ENCODE data around the gene HOXA5.

Gene HOXA5

DNA sequence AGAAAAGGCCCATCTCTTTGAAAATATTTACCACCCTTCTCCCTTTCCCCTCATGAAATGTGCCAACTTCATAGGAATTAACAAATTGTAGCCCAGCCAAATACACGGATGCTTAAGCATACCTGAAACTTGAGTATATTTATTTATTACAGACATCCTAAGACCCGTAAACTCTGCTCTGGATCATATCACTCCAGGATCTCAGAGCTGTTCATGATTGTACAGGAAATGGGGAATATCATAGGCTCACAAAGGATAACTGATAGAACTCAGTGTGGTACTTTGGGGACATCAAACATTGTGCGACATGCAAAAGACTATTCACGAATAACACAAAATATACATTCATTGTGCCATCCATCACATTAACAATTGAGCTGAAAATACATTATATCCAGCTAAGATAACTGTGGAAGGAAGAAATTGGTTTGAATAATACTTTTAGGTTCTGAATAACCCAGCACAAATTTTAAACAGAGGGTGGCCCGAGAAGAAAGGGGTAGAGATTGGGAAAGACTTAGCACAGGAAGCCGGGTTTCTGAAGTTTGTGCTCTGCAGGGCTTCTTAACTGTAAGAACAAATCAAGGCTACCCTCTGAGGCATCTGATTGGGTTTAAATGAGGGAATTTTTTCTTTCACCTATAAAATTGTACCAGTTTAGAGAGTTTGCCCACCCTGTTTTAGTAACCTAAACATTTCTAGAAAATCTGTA lies 50.1 kb downstream of the HOXA5 start:
- DNase-seq (ENCODE audit: low spot score), result no peak

DNA sequence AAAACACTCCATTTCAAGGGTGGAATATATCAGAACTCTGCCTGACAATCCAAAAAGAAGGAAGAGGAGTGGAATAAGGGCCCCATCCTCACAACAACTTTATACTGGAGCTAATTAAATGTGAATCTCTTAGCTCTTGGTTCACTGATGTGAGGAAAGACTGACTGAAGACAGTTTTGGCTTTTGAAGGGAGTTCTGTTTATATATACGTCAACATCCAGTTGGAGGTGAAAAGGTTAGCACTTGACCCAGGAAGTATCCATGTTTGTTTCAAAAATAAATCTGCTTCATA lies 50.7 kb downstream of the HOXA5 start:
- DNase-seq (ENCODE audit: low spot score), result no peak

DNA sequence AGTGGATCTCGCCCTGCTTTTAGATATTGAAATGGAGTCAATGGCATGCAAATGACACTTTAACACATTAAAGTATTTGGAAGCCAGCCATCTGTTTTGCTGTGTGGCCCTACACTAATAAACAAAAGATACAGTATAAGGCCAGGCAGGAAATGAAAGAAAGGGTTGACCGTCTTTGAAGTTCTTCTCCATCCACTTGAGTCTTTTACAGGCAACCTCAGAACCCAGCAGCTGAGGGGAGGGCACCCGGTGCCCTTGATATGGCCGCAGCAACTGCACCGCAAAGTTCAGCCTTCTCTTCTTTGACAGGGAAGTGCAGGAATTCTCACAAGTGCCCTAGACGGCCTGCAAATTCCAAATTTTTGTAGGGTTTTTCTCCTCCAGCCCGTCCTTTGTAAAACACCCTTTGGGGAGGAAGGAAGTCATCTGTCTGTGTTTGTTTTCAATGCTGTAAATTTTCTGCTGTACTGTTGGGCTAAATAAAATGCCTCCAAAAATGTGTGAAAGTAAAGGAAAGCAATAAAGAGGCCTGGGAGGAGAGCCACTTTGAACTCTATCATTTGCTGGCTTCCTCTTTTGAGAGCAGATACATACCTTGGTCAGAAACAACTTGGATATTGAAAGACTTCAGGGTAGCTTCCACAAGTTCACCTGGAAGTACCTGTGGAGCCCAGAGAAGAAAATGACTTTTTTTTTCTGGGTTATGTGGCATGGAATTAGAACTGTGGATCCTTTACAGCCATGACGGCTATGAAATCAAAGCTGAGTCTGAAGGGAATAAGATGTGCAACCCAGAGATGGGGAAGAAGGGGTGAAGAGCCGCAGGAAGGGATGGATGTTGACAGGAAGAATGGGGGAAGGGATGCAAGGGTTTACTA lies 51.3 kb downstream of the HOXA5 start:
- no peak for DNase-seq (ENCODE audit: low spot score)

DNA sequence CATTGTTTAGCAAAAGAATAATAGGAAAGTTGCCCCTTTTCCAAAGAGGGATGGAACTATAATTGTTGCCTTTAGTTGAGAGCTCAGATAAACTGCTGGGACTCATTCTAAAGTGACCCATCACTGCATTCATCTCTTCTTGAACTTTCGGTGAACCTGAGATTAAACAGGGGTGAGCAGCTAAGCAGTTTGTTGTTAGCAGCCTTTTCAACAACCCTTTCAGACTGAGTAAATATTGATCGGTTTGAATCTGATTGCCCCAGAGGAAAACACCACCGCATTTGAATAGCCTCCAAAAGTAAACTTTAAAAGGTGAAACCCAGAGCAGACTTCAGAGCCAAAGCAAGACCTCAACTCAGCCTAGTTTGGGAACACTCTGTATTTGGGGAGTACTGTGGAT lies 52.4 kb downstream of the HOXA5 start:
- no peak for DNase-seq (ENCODE audit: low spot score)
